RWPE1 (cell line): ENCODE data around the gene HERC6.

Experiments used
- CTCF ChIA-PET: fragments of 350-600 bp; sonication (Branson Sonifier 250); formaldehyde crosslinking; extraction: SDS; loops from one replicate; lab custom pipeline; 2021; lab: Yijun Ruan, JAX
- POLR2A ChIA-PET: fragments of 400-600 bp; formaldehyde crosslinking; extraction: SDS; loops from one replicate; lab custom pipeline; 2020; ENCODE audit warnings: antibody characterized with exemption; ENCODE audit not compliant: low non-redundant PET; lab: Yijun Ruan, JAX
- DNase-seq: peaks from one replicate; pipeline ENCODE4 v3.0.0; 2012; ENCODE audit warnings: low spot score
- H3K27ac ChIP-seq: fragments of 450-650 bp; 2 replicates; pipeline ENCODE4 v1.5.1; 2017
- CTCF ChIP-seq: fragments of 450-650 bp; conservative IDR thresholded peaks from 2 replicates; pipeline ENCODE4 v1.5.1; 2017; ENCODE audit warnings: low read depth, mild to moderate bottlenecking

HERC6 gene

GRCh38 chr4:88478247-88478646, 99.6 kb downstream of the HERC6 start:
- ChIA-PET CTCF (no interaction called here), POLR2A (no interaction called here)
- no peak for DNase-seq
- TF ChIP-seq CTCF: no peak
- H3K27ac ChIP-seq: no peak overlapping the region

- no peak overlapping the region for H3K27ac ChIP-seq
- ChIA-PET POLR2A (no interaction called here), CTCF (interaction anchor here (0.5 kb wide), 1 partner anchor 290 kb away, joined by 3 read pairs; no protein-coding TSS in a partner anchor)
- no peak for DNase-seq
- TF ChIP-seq CTCF: no peak
Measured at GRCh38 chr4:88481537-88481936, 102.9 kb downstream of the HERC6 start.

- no peak for TF ChIP-seq CTCF
- CTCF ChIA-PET: no interaction called here
- no peak overlapping the region for H3K27ac ChIP-seq
- no peak for DNase-seq
- POLR2A ChIA-PET: no interaction called here
Measured at GRCh38 chr4:88489100-88489761, 110.6 kb downstream of the HERC6 start.
